Ovary (tissue), 9 donors: ENCODE data around the gene PDE5A. TPM values are rescaled to one million over a fixed set of nuclear protein-coding genes. Genes with fewer than 3 reads are reported as not detected.

ENCODE experiments used
- DNase-seq, 5 donors: peaks; one replicate each; pipeline ENCODE4 v3.0.0-alpha.2; 2019 to 2020
- H3K27ac ChIP-seq, 2 donors: fragments of 200-600 bp; one replicate each; pipeline versions ENCODE4 v1.5.1 to v1.8.0; 2019 to 2022
- H3K27me3 ChIP-seq: fragments of 200-600 bp; one replicate; pipeline ENCODE4 v1.8.0; 2022
- H3K36me3 ChIP-seq: fragments of 200-600 bp; sonication (generic); one replicate; pipeline ENCODE4 v1.5.1; 2019
- H3K4me1 ChIP-seq: one replicate; pipeline ENCODE4 v1.8.1; 2013; ENCODE audit warnings: mild to moderate bottlenecking, moderate library complexity; ENCODE audit not compliant: insufficient read depth
- H3K4me3 ChIP-seq: fragments of 200-600 bp; sonication (generic); one replicate; pipeline ENCODE4 v1.5.1; 2017
- H3K9me3 ChIP-seq, 2 donors: fragments of 200-600 bp in 1 of 2; sonication (generic) in 1 of 2; one replicate each; pipeline versions ENCODE4 v1.5.1 to v1.8.1; 2013 to 2019; ENCODE audit warnings: mild to moderate bottlenecking in 1 of 2, moderate library complexity in 1 of 2
- CTCF ChIP-seq, 3 donors: fragments of 450-650 bp in 2 of 3; fragments of 200-600 bp in 1 of 3; IDR thresholded peaks; one replicate each; pipeline versions ENCODE4 v1.5.1 to v1.8.0; 2016 to 2022; ENCODE audit warnings: antibody characterized with exemption in 3 of 3, mild to moderate bottlenecking in 1 of 3
- EP300 ChIP-seq: sonication (generic); formaldehyde crosslinking; IDR thresholded peaks from one replicate; pipeline ENCODE4 v1.6.1; 2017; ENCODE audit warnings: antibody characterized with exemption
- POLR2A ChIP-seq: fragments of 450-650 bp; IDR thresholded peaks from one replicate; pipeline ENCODE4 v1.6.1; 2017; ENCODE audit warnings: antibody characterized with exemption, mild to moderate bottlenecking, moderate library complexity
- WGBS, 3 donors: extraction: QIAGEN DNeasy Blood & Tissue Kit in 1 of 3; methylation state at CpG; one replicate each; pipeline versions ENCODE4 v1.1.5 to v1.1.7; 2013 to 2017; 5-methylcytosine and 5-hydroxymethylcytosine counted together
- intact Hi-C, 4 donors: fragments of 100-400 bp; cut with DNase I; formaldehyde crosslinking; loops; one replicate each; pipeline versions ENCODE4 v1.11.0 to v1.15.1; 2022 to 2023
- polyA plus RNA-seq, 2 donors: library from polyadenylated mRNA; stranded (reverse); fragments of 200-250 nt in 1 of 2; fragments of 350-450 nt in 1 of 2; fragmentation: Illumina TruSeq in 1 of 2; extraction: RNeasy Lipid Tissue Mini Kit (QIAGEN cat#74804) in 1 of 2; gene quantifications; one replicate each; pipeline ENCODE4 v1.2.3, GENCODE V29; 2013 to 2014
- total RNA-seq, 7 donors: library from RNA; depleted of rRNA in 2 of 7; stranded (reverse); fragments of >200 nt in 2 of 7; fragmentation: NEBNext Ultra II Directional in 3 of 7; extraction: Animal tissue kit (Norgen Biotek cat#: 25700) in 3 of 7; gene quantifications; one replicate each; pipeline versions ENCODE4 v1.1.0 to v1.2.4, GENCODE V29; 2016 to 2023
- donor health status: DM: no; HTN: no; CAD: no; lungs with moderate emphysema.
- donor health status: DM: no; HTN: no; CAD: no.
- donor health status: Bipolar disorder and iron deficiency.
- donor health status: DM: yes; HTN: yes; CAD: no.
- donor health status: DM: no; HTN: no; CAD: no.
- donor health status: DM: yes; HTN: yes; CAD: no.

Gene PDE5A
- total and polyA plus RNA-seq, 9 donors: 4.6 to 25.3 (median 9.7) TPM

- Histone ChIP-seq H3K4me3 (no peak overlapping the region), H3K27me3 (no peaks in the 10 kb centered on the region), H3K27ac (no peak overlapping the region), H3K4me1 (peaks cover 1% of the 10 kb centered on the region), H3K36me3 (no peaks in the 10 kb centered on the region), H3K9me3 (no peaks in the 10 kb centered on the region)
- intact Hi-C loops: no loop called here
- TF ChIP-seq EP300 (no peak), CTCF (IDR thresholded peaks at IDR 0.05) (no peak), POLR2A (no peak)
- WGBS, 3 donors: 85 to 90% (median 88%) methylated on average over 2 of the region's 2 CpGs
- no peak for DNase-seq
These were observed 126.9 kb downstream of the PDE5A start for GRCh38 chr4:119501740-119502139.

- Histone ChIP-seq H3K27ac (peak overlapping the region in 1 of 2 donors; percentile 67), H3K4me3 (no peak overlapping the region), H3K9me3 (no peaks in the 10 kb centered on the region), H3K4me1 (peaks cover 1% of the 10 kb centered on the region), H3K36me3 (no peaks in the 10 kb centered on the region), H3K27me3 (no peaks in the 10 kb centered on the region)
- intact Hi-C loops: no loop called here
- 2 to 10% (median 6%) methylated on average over 3 of the region's 3 CpGs for WGBS, 3 donors
- DNase-seq: peak; percentile 59 to 71 (median 65)
- no peak for TF ChIP-seq EP300
- TF ChIP-seq CTCF (IDR thresholded peaks at IDR 0.05): no peak
- no peak for TF ChIP-seq POLR2A
These were observed 130.1 kb downstream of the PDE5A start for GRCh38 chr4:119498527-119498926.

- TF ChIP-seq POLR2A: no peak
- no peak for TF ChIP-seq EP300
- TF ChIP-seq CTCF (IDR thresholded peaks at IDR 0.05): no peak
- intact Hi-C loops: no loop called here
- DNase-seq: no peak
- Histone ChIP-seq H3K27me3 (no peaks in the 10 kb centered on the region), H3K9me3 (no peaks in the 10 kb centered on the region), H3K4me3 (no peak overlapping the region), H3K36me3 (no peaks in the 10 kb centered on the region), H3K27ac (no peak overlapping the region), H3K4me1 (peaks cover 1% of the 10 kb centered on the region)
- WGBS, 3 donors: 91 to 98% (median 95%) methylated on average over 1 of the region's 1 CpG
These were observed 134.7 kb downstream of the PDE5A start for GRCh38 chr4:119493886-119494285.

- Histone ChIP-seq H3K4me1 (peaks cover 1% of the 10 kb centered on the region), H3K4me3 (no peak overlapping the region), H3K9me3 (no peaks in the 10 kb centered on the region), H3K27me3 (no peaks in the 10 kb centered on the region), H3K36me3 (no peaks in the 10 kb centered on the region), H3K27ac (no peak overlapping the region)
- 90 to 94% (median 94%) methylated on average over 1 of the region's 1 CpG for WGBS, 3 donors
- TF ChIP-seq EP300: no peak
- no peak for TF ChIP-seq CTCF (IDR thresholded peaks at IDR 0.05)
- TF ChIP-seq POLR2A: no peak
- DNase-seq: no peak
- intact Hi-C loops: no loop called here
These were observed 135.2 kb downstream of the PDE5A start for GRCh38 chr4:119493419-119493818.

GRCh38 chr4:119490335-119490734 lies 138.3 kb downstream of the PDE5A start:
- intact Hi-C loops: no loop called here
- no peak overlapping the region for H3K4me3 ChIP-seq
- TF ChIP-seq CTCF (IDR thresholded peaks at IDR 0.05) (no peak), POLR2A (no peak), EP300 (no peak)
- H3K27me3 ChIP-seq: no peaks in the 10 kb centered on the region
- no peak overlapping the region for H3K27ac ChIP-seq
- DNase-seq: no peak
- 57 to 64% (median 60%) methylated on average over 3 of the region's 3 CpGs for WGBS, 3 donors
- no peaks in the 10 kb centered on the region for H3K4me1 ChIP-seq
- H3K36me3 ChIP-seq: no peaks in the 10 kb centered on the region
- H3K9me3 ChIP-seq: no peaks in the 10 kb centered on the region
